ENCODE results near the gene USP21.
A peak's percentile ranks its signal among the peaks of the same experiment; 100 is the strongest.

USP21 gene

GRCh38 chr1:161165742-161166668 is 6.7 kb downstream of the USP21 start, which contains the start of gene PPOX:
Gene PPOX (plus strand): TSS chr1:161166426. CDS start chr1:161166848, 422 bp downstream.
- peaks cover 11% of the 10 kb centered on the region for H3K79me2 ChIP-seq (ENCODE audit: low read length)
- H3K4me1 ChIP-seq (ENCODE audit: low read length), result peaks cover 9% of the 10 kb centered on the region
- peak within 1 kb of the TSS; percentile 82 for H3K4me3 ChIP-seq (ENCODE audit: low read length)
- peak within 1 kb of the TSS; percentile 66 for H2AFZ ChIP-seq (ENCODE audit: low read length)
- H3K9me3 ChIP-seq (replicated peaks; ENCODE audit: insufficient read depth, low read length), result no peaks in the 10 kb centered on the region
- no peaks in the 10 kb centered on the region for H3K27me3 ChIP-seq (replicated peaks; ENCODE audit: insufficient read depth, low read length)
- peak within 1 kb of the TSS; percentile 72 for H3K27ac ChIP-seq (ENCODE audit: low read length)
- DNase-seq, result peak; percentile 100
- H3K9me2 ChIP-seq (replicated peaks; ENCODE audit: insufficient read depth, low read length), result no peaks in the 10 kb centered on the region
- H4K20me1 ChIP-seq (ENCODE audit: insufficient read depth, low read length), result no peaks in the 10 kb centered on the region
- TF ChIP-seq CTCF (IDR thresholded peaks at IDR 0.05; ENCODE audit: low read length), result peak; percentile 65
- no peak for TF ChIP-seq EZH2 (optimal IDR thresholded peaks at IDR 0.05; ENCODE audit: low read depth, low read length)
- H3K9ac ChIP-seq (ENCODE audit: low read length), result peak within 1 kb of the TSS; percentile 81
- H3F3A ChIP-seq (ENCODE audit: insufficient read depth, low read length), result peaks cover 26% of the 10 kb centered on the region
- H3K4me2 ChIP-seq (ENCODE audit: low read depth, low read length), result peak within 1 kb of the TSS; percentile 93
- H3K36me3 ChIP-seq (replicated peaks; ENCODE audit: insufficient read depth, low read length), result 0 out of 2 replicates have a peak, but pooled peaks cover 6% of the 10 kb centered on the region

- peaks cover 33% of the 10 kb centered on the region for H3F3A ChIP-seq (ENCODE audit: insufficient read depth, low read length)
- peak overlapping the region; percentile 72 for H3K27ac ChIP-seq (ENCODE audit: low read length)
- peaks cover 9% of the 10 kb centered on the region for H3K4me1 ChIP-seq (ENCODE audit: low read length)
- peak overlapping the region; percentile 93 for H3K4me2 ChIP-seq (ENCODE audit: low read depth, low read length)
- H3K9ac ChIP-seq (ENCODE audit: low read length), result peak overlapping the region; percentile 81
- H2AFZ ChIP-seq (ENCODE audit: low read length), result peak overlapping the region; percentile 66
- peaks cover 14% of the 10 kb centered on the region for H3K79me2 ChIP-seq (ENCODE audit: low read length)
- no peaks in the 10 kb centered on the region for H3K9me3 ChIP-seq (replicated peaks; ENCODE audit: insufficient read depth, low read length)
- DNase-seq, result peak; percentile 37
- H3K9me2 ChIP-seq (replicated peaks; ENCODE audit: insufficient read depth, low read length), result no peaks in the 10 kb centered on the region
- H4K20me1 ChIP-seq (ENCODE audit: insufficient read depth, low read length), result no peaks in the 10 kb centered on the region
- H3K4me3 ChIP-seq (ENCODE audit: low read length), result peak overlapping the region; percentile 82
- no peak for TF ChIP-seq EZH2phosphoT487 (IDR thresholded peaks at IDR 0.05; ENCODE audit: low read length)
- TF ChIP-seq CTCF (IDR thresholded peaks at IDR 0.05; ENCODE audit: low read length), result peak; percentile 5; the same call in 1 of the 2 replicates
- no peaks in the 10 kb centered on the region for H3K27me3 ChIP-seq (replicated peaks; ENCODE audit: insufficient read depth, low read length)
- peaks cover 15% of the 10 kb centered on the region for H3K36me3 ChIP-seq (replicated peaks; ENCODE audit: insufficient read depth, low read length)
These were observed 7.6 kb downstream of the USP21 start for GRCh38 chr1:161166669-161167548.

- TF ChIP-seq CTCF (IDR thresholded peaks at IDR 0.05; ENCODE audit: low read length), result no peak
- TF ChIP-seq EZH2 (optimal IDR thresholded peaks at IDR 0.05; ENCODE audit: low read depth, low read length), result no peak
- TF ChIP-seq EZH2phosphoT487 (IDR thresholded peaks at IDR 0.05; ENCODE audit: low read length), result no peak
- Histone ChIP-seq H3K4me1 (ENCODE audit: low read length) (peaks cover 23% of the 10 kb centered on the region), H3K27ac (ENCODE audit: low read length) (no peak overlapping the region), H3K9me2 (replicated peaks; ENCODE audit: insufficient read depth, low read length) (no peaks in the 10 kb centered on the region), H3K9me3 (replicated peaks; ENCODE audit: insufficient read depth, low read length) (no peaks in the 10 kb centered on the region), H2AFZ (ENCODE audit: low read length) (no peak overlapping the region), H3K36me3 (replicated peaks; ENCODE audit: insufficient read depth, low read length) (peaks cover 33% of the 10 kb centered on the region), H3K4me3 (ENCODE audit: low read length) (no peak overlapping the region), H3K27me3 (replicated peaks; ENCODE audit: insufficient read depth, low read length) (no peaks in the 10 kb centered on the region), H3K4me2 (ENCODE audit: low read depth, low read length) (no peak overlapping the region), H3K9ac (ENCODE audit: low read length) (no peak overlapping the region), H3K79me2 (ENCODE audit: low read length) (peaks cover 34% of the 10 kb centered on the region), H4K20me1 (ENCODE audit: insufficient read depth, low read length) (0 out of 2 replicates have a peak, but pooled peaks cover 6% of the 10 kb centered on the region), H3F3A (ENCODE audit: insufficient read depth, low read length) (peaks cover 43% of the 10 kb centered on the region)
- no peak for DNase-seq
These were observed 9.6 kb downstream of the USP21 start for GRCh38 chr1:161168906-161169305.

Data from MM.1S (cell line).